HepG2 (cell line): Measurements from ENCODE around the gene CFAP70. TPM values are rescaled to one million over a fixed set of nuclear protein-coding genes. Genes with fewer than 3 reads are reported as not detected.

Experiments used
- BRD4 ChIP-seq: sonication (generic); formaldehyde crosslinking; IDR thresholded peaks from 2 replicates; pipeline ENCODE4 v1.4.0; 2020; ENCODE audit warnings: missing genetic modification reagents
- CHCHD3 ChIP-seq: sonication (generic); formaldehyde crosslinking; IDR thresholded peaks from 2 replicates; pipeline ENCODE4 v1.8.0; 2022; ENCODE audit warnings: mild to moderate bottlenecking, missing genetic modification reagents, moderate library complexity
- GPN1 ChIP-seq: sonication (generic); formaldehyde crosslinking; IDR thresholded peaks from 2 replicates; pipeline ENCODE4 v1.5.1; 2020; ENCODE audit warnings: missing genetic modification reagents, borderline replicate concordance
- NBN ChIP-seq: fragments of 450-650 bp; conservative IDR thresholded peaks from 2 replicates; pipeline ENCODE4 v1.6.1; 2017
- PRDM4 ChIP-seq: sonication (generic); formaldehyde crosslinking; IDR thresholded peaks from 2 replicates; pipeline ENCODE4 v1.9.0; 2021; ENCODE audit warnings: missing genetic modification reagents, borderline replicate concordance
- RFX5 ChIP-seq: IDR thresholded peaks from 2 replicates; pipeline ENCODE4 v1.6.1; 2011; ENCODE audit warnings: low read depth, low read length, improper control_type of control experiment
- SNAI1 ChIP-seq: sonication (generic); formaldehyde crosslinking; IDR thresholded peaks from 2 replicates; pipeline ENCODE4 v1.5.0; 2020; ENCODE audit warnings: mild to moderate bottlenecking, missing genetic modification reagents, borderline replicate concordance
- TARDBP ChIP-seq: sonication (generic); formaldehyde crosslinking; IDR thresholded peaks from 2 replicates; pipeline ENCODE4 v1.8.0; 2022; ENCODE audit warnings: mild to moderate bottlenecking, missing genetic modification reagents
- ZBTB38 ChIP-seq: sonication (generic); formaldehyde crosslinking; IDR thresholded peaks from 2 replicates; pipeline ENCODE4 v1.5.1; 2020; ENCODE audit warnings: mild to moderate bottlenecking, missing genetic modification reagents
- ZMAT3 ChIP-seq: sonication (generic); formaldehyde crosslinking; conservative IDR thresholded peaks from 2 replicates; pipeline ENCODE4 v1.7.0; 2021; ENCODE audit warnings: missing genetic modification reagents
- ZNF160 ChIP-seq: sonication (generic); formaldehyde crosslinking; IDR thresholded peaks from 2 replicates; pipeline ENCODE4 v1.8.0; 2022; ENCODE audit warnings: mild to moderate bottlenecking, inconsistent platforms, missing genetic modification reagents
- ZNF33A ChIP-seq: sonication (generic); formaldehyde crosslinking; IDR thresholded peaks from 2 replicates; pipeline ENCODE4 v1.5.1; 2020; ENCODE audit warnings: missing genetic modification reagents, mild to moderate bottlenecking, moderate library complexity, borderline replicate concordance
- ZNF567 ChIP-seq: sonication (generic); formaldehyde crosslinking; IDR thresholded peaks from 2 replicates; pipeline ENCODE4 v1.8.1; 2023; ENCODE audit warnings: mild to moderate bottlenecking, missing genetic modification reagents, borderline replicate concordance
- ZNF605 ChIP-seq: sonication (generic); formaldehyde crosslinking; IDR thresholded peaks from 2 replicates; pipeline ENCODE4 v1.8.0; 2022; ENCODE audit warnings: mild to moderate bottlenecking, missing genetic modification reagents
- ZNF678 ChIP-seq: sonication (generic); formaldehyde crosslinking; IDR thresholded peaks from 2 replicates; pipeline ENCODE4 v1.4.0; 2020; ENCODE audit warnings: mild to moderate bottlenecking, missing genetic modification reagents
- ZNF784 ChIP-seq: sonication (generic); formaldehyde crosslinking; IDR thresholded peaks from 2 replicates; pipeline ENCODE4 v1.5.1; 2020; ENCODE audit warnings: missing genetic modification reagents, mild to moderate bottlenecking, borderline replicate concordance
- ZNF792 ChIP-seq: IDR thresholded peaks from 2 replicates; pipeline ENCODE4 v1.6.1; 2016
- ZNF839 ChIP-seq: sonication (generic); formaldehyde crosslinking; IDR thresholded peaks from 2 replicates; pipeline ENCODE4 v1.4.0; 2020; ENCODE audit warnings: missing genetic modification reagents, mild to moderate bottlenecking, borderline replicate concordance
- ZZZ3 ChIP-seq: sonication (generic); formaldehyde crosslinking; IDR thresholded peaks from 2 replicates; pipeline ENCODE4 v1.4.0; 2020; ENCODE audit warnings: missing genetic modification reagents, mild to moderate bottlenecking, borderline replicate concordance
- polyA plus RNA-seq, 8 experiments: library from polyadenylated mRNA; depleted of rRNA in 3 of 8; stranded (reverse) in 7 of 8; unstranded in 1 of 8; fragments of >200 nt; fragmentation: Illumina TruSeq in 4 of 8; extraction: Trizol in 4 of 8; gene quantifications; 2 replicates each; pipeline versions ENCODE4 v1.2.1 to v1.2.3, GENCODE V29; 2011 to 2016; ENCODE audit warnings: low read depth in 4 of 8, missing spikeins in 1 of 8, mixed read lengths in 1 of 8; ENCODE audit not compliant: insufficient read depth in 1 of 8
- total RNA-seq, 5 experiments: library from RNA; depleted of rRNA; stranded (reverse); fragments of >200 nt; fragmentation: Illumina TruSeq; extraction: Trizol; gene quantifications; 2 replicates each; pipeline ENCODE4 v1.2.3, GENCODE V29; 2016; ENCODE audit warnings: low read depth in 1 of 5

Gene CFAP70
- total and polyA plus RNA-seq, 2 of the 13 experiments (the other 11 are each of a cell fraction or from before 2014, with no cell fraction given), result 0.27 to 0.38 TPM

- TF ChIP-seq ZNF567 (CRISPR knock-in tag), result peak; percentile 88
- peak; percentile 63; the same call in 1 of the 2 replicates for TF ChIP-seq ZBTB38 (CRISPR knock-in tag)
- no peak for TF ChIP-seq PRDM4 (CRISPR knock-in tag)
- TF ChIP-seq CHCHD3 (CRISPR knock-in tag), result peak; percentile 81; the same call in 1 of the 2 replicates
- TF ChIP-seq RFX5, result no peak
- 0 out of 2 replicates have a peak, but pooled peaks have one; percentile 68 for TF ChIP-seq SNAI1
- TF ChIP-seq TARDBP (CRISPR knock-in tag), result peak; percentile 94
- peak; percentile 83; the same call in 1 of the 2 replicates for TF ChIP-seq GPN1
- peak; percentile 73 for TF ChIP-seq BRD4 (CRISPR knock-in tag)
- TF ChIP-seq ZNF160 (CRISPR knock-in tag), result peak; percentile 82; the same call in 1 of the 2 replicates
- TF ChIP-seq ZNF839 (CRISPR knock-in tag), result peak; percentile 62; the same call in 1 of the 2 replicates
- TF ChIP-seq ZMAT3 (CRISPR knock-in tag), result peak; percentile 63
- no peak for TF ChIP-seq NBN
- peak; percentile 94; the same call in 1 of the 2 replicates for TF ChIP-seq ZZZ3 (CRISPR knock-in tag)
- TF ChIP-seq ZNF33A (CRISPR knock-in tag), result no peak
- TF ChIP-seq ZNF784 (CRISPR knock-in tag), result peak; percentile 74; the same call in 1 of the 2 replicates
- peak; percentile 27 for TF ChIP-seq ZNF792 (CRISPR knock-in tag)
- peak; percentile 78; the same call in 1 of the 2 replicates for TF ChIP-seq ZNF605 (CRISPR knock-in tag)
- TF ChIP-seq ZNF678 (CRISPR knock-in tag), result peak; percentile 15; the same call in 1 of the 2 replicates
Measured at GRCh38 chr10:73252445-73253224, 106.0 kb downstream of the CFAP70 start, which contains the start of gene MRPS16 (continued).
